Astrocyte (in vitro differentiated cells and primary cell): ENCODE data around the gene ZNF24. TPM values are rescaled to one million over a fixed set of nuclear protein-coding genes. Genes with fewer than 3 reads are reported as not detected.

ENCODE experiments used
- DNase-seq: peaks from one replicate; pipeline ENCODE4 v3.0.0-alpha.2; 2010; ENCODE audit warnings: low read depth
- FAIRE-seq: peaks from 2 replicates; lab custom pipeline; 2011; peaks lifted over from hg19 to GRCh38; lab: Jason Lieb, UNC
- H2AFZ ChIP-seq: 2 replicates; pipeline ENCODE4 v1.6.0; 2012; ENCODE audit warnings: low read depth, low read length, inconsistent platforms
- H3K27ac ChIP-seq: 2 replicates; pipeline ENCODE4 v1.5.1; 2011; ENCODE audit warnings: low read depth, low read length, inconsistent platforms
- H3K27me3 ChIP-seq: 2 replicates; pipeline ENCODE4 v1.6.0; 2011; ENCODE audit warnings: low read length, inconsistent platforms; ENCODE audit not compliant: insufficient read depth
- H3K36me3 ChIP-seq: 2 replicates; pipeline ENCODE4 v1.5.1; 2011; ENCODE audit warnings: low read length, inconsistent platforms; ENCODE audit not compliant: insufficient read depth
- H3K4me1 ChIP-seq: 2 replicates; pipeline ENCODE4 v1.5.1; 2011; ENCODE audit warnings: low read length, inconsistent platforms; ENCODE audit not compliant: insufficient read depth
- H3K4me2 ChIP-seq: 2 replicates; pipeline ENCODE4 v1.6.0; 2012; ENCODE audit warnings: low read length, inconsistent platforms
- H3K4me3 ChIP-seq: 2 replicates; pipeline ENCODE4 v1.5.1; 2011; ENCODE audit warnings: low read depth, mild to moderate bottlenecking, low read length, inconsistent platforms; ENCODE audit not compliant: insufficient read depth
- H3K79me2 ChIP-seq: 2 replicates; pipeline ENCODE4 v1.6.0; 2012; ENCODE audit warnings: mild to moderate bottlenecking, low read length, inconsistent platforms; ENCODE audit not compliant: insufficient read depth
- H3K9ac ChIP-seq: 2 replicates; pipeline ENCODE4 v1.6.0; 2012; ENCODE audit warnings: mild to moderate bottlenecking, low read length, inconsistent platforms
- H3K9me3 ChIP-seq: 2 replicates; pipeline ENCODE4 v1.5.1; 2012; ENCODE audit warnings: low read depth, mild to moderate bottlenecking, low read length, inconsistent platforms; ENCODE audit not compliant: insufficient read depth
- H4K20me1 ChIP-seq: 2 replicates; pipeline ENCODE4 v1.6.0; 2012; ENCODE audit warnings: low read length, inconsistent platforms; ENCODE audit not compliant: insufficient read depth
- H3K27ac Mint-ChIP-seq: one replicate; pipeline ENCODE4 v1.8.0; 2021; ENCODE audit warnings: mild to moderate bottlenecking, mixed read lengths; ENCODE audit not compliant: unreplicated experiment
- H3K27me3 Mint-ChIP-seq: one replicate; pipeline ENCODE4 v1.8.0; 2021; ENCODE audit warnings: low read depth, mixed read lengths; ENCODE audit not compliant: unreplicated experiment
- H3K36me3 Mint-ChIP-seq: one replicate; pipeline ENCODE4 v1.8.0; 2021; ENCODE audit warnings: low read depth, mixed read lengths; ENCODE audit not compliant: unreplicated experiment
- H3K4me1 Mint-ChIP-seq: one replicate; pipeline ENCODE4 v1.8.0; 2021; ENCODE audit warnings: low read depth, mixed read lengths; ENCODE audit not compliant: unreplicated experiment
- H3K4me3 Mint-ChIP-seq: one replicate; pipeline ENCODE4 v1.8.0; 2021; ENCODE audit warnings: mild to moderate bottlenecking, moderate library complexity, mixed read lengths; ENCODE audit not compliant: unreplicated experiment
- H3K9me3 Mint-ChIP-seq: one replicate; pipeline ENCODE4 v1.8.0; 2021; ENCODE audit warnings: mild to moderate bottlenecking, mixed read lengths; ENCODE audit not compliant: unreplicated experiment
- CTCF ChIP-seq: IDR thresholded peaks from 2 replicates; pipeline ENCODE4 v1.5.1; 2011; ENCODE audit warnings: low read depth, mild to moderate bottlenecking, inconsistent platforms, low read length, moderate library complexity; ENCODE audit not compliant: insufficient read depth
- EZH2 ChIP-seq: IDR thresholded peaks from 2 replicates; pipeline ENCODE4 v1.6.1; 2012; ENCODE audit warnings: mild to moderate bottlenecking, low read length, inconsistent platforms; ENCODE audit not compliant: insufficient read depth
- total RNA-seq: library from RNA; stranded (reverse); gene quantifications from 2 replicates; pipeline ENCODE4 v1.2.1, GENCODE V29; 2021

Gene ZNF24
- total RNA-seq, 1 donor from 2014 or later = 55.6 TPM

- no peaks in the 10 kb centered on the region for H3K36me3 ChIP-seq
- peaks cover 2% of the 10 kb centered on the region for H3K27me3 Mint-ChIP-seq
- peaks cover 29% of the 10 kb centered on the region for H3K4me1 Mint-ChIP-seq
- peaks cover 1% of the 10 kb centered on the region for H3K36me3 Mint-ChIP-seq
- no peak overlapping the region for H3K4me3 ChIP-seq
- H3K27me3 ChIP-seq = no peaks in the 10 kb centered on the region
- H3K9me3 Mint-ChIP-seq = peaks cover 2% of the 10 kb centered on the region
- peak; percentile 74 for DNase-seq
- H3K4me2 ChIP-seq = no peak overlapping the region
- FAIRE-seq = no peak
- H2AFZ ChIP-seq = no peak overlapping the region
- peaks cover 16% of the 10 kb centered on the region for H3K4me1 ChIP-seq
- no peaks in the 10 kb centered on the region for H3K79me2 ChIP-seq
- H4K20me1 ChIP-seq = no peaks in the 10 kb centered on the region
- H3K9ac ChIP-seq = no peak overlapping the region
- no peak for TF ChIP-seq EZH2
- no peak for TF ChIP-seq CTCF
- H3K27ac ChIP-seq = no peak overlapping the region
- no peaks in the 10 kb centered on the region for H3K9me3 ChIP-seq
- H3K4me3 Mint-ChIP-seq = no peak overlapping the region
- no peak overlapping the region for H3K27ac Mint-ChIP-seq
Measured at GRCh38 chr18:35387152-35387571, 42.9 kb upstream of the ZNF24 start.

GRCh38 chr18:35386600-35387100 lies 42.4 kb upstream of the ZNF24 start:
- peak overlapping the region; percentile 27 for H3K4me2 ChIP-seq
- Mint-ChIP-seq H3K27ac (no peak overlapping the region), H3K27me3 (peaks cover 2% of the 10 kb centered on the region), H3K9me3 (peaks cover 2% of the 10 kb centered on the region), H3K36me3 (peaks cover 1% of the 10 kb centered on the region), H3K4me1 (peaks cover 29% of the 10 kb centered on the region), H3K4me3 (no peak overlapping the region)
- no peak overlapping the region for H3K4me3 ChIP-seq
- H3K36me3 ChIP-seq = no peaks in the 10 kb centered on the region
- TF ChIP-seq EZH2 (no peak), CTCF (peak; percentile 94)
- FAIRE-seq (peak; percentile 26), DNase-seq (peak; percentile 59)
- H3K79me2 ChIP-seq = no peaks in the 10 kb centered on the region
- H4K20me1 ChIP-seq = no peaks in the 10 kb centered on the region
- peak overlapping the region; percentile 12 for H2AFZ ChIP-seq
- H3K4me1 ChIP-seq = peaks cover 16% of the 10 kb centered on the region
- H3K9ac ChIP-seq = no peak overlapping the region
- no peaks in the 10 kb centered on the region for H3K27me3 ChIP-seq
- no peak overlapping the region for H3K27ac ChIP-seq
- H3K9me3 ChIP-seq = no peaks in the 10 kb centered on the region

- no peaks in the 10 kb centered on the region for H3K4me1 ChIP-seq
- peaks cover 6% of the 10 kb centered on the region for H3K9me3 Mint-ChIP-seq
- no peaks in the 10 kb centered on the region for H3K27me3 ChIP-seq
- no peaks in the 10 kb centered on the region for H3K36me3 ChIP-seq
- H4K20me1 ChIP-seq = no peaks in the 10 kb centered on the region
- DNase-seq (no peak), FAIRE-seq (no peak)
- TF ChIP-seq EZH2 (no peak), CTCF (no peak)
- H2AFZ ChIP-seq = no peak overlapping the region
- H3K27ac ChIP-seq = no peak overlapping the region
- no peaks in the 10 kb centered on the region for H3K79me2 ChIP-seq
- H3K4me1 Mint-ChIP-seq = peaks cover 15% of the 10 kb centered on the region
- H3K4me3 Mint-ChIP-seq = no peak overlapping the region
- H3K9ac ChIP-seq = no peak overlapping the region
- H3K4me3 ChIP-seq = no peak overlapping the region
- H3K4me2 ChIP-seq = no peak overlapping the region
- peaks cover 1% of the 10 kb centered on the region for H3K36me3 Mint-ChIP-seq
- no peaks in the 10 kb centered on the region for H3K9me3 ChIP-seq
- no peak overlapping the region for H3K27ac Mint-ChIP-seq
- peaks cover 2% of the 10 kb centered on the region for H3K27me3 Mint-ChIP-seq
Measured at GRCh38 chr18:35383136-35383535, 38.9 kb upstream of the ZNF24 start.
